ENCODE measurements around the gene REEP1.
"Not testable (repeated sequence)": the region's sequence is repeated elsewhere in the genome, so short reads cannot be mapped to it uniquely, and the experiment has no call there.

REEP1 gene

DNA sequence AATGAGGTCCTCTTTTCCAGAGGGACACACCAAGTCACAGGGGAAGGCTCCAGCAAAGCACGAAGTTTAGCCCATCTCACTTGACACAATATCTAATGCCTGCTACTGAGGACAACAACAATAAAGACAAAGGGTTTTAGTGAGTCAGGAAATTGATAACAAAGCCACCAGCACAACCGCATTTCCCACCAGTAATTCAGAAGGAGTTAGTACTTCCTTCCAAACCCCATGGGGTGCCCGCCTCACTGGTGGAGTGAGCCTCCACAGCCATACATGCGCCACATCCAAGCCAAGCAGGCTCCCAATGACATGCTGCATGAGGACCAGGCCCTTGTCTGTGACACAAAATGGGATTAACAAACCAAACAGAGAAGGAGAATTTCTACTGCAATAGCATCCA lies 98.1 kb downstream of the REEP1 start:
- DNase-seq: no peak

DNA sequence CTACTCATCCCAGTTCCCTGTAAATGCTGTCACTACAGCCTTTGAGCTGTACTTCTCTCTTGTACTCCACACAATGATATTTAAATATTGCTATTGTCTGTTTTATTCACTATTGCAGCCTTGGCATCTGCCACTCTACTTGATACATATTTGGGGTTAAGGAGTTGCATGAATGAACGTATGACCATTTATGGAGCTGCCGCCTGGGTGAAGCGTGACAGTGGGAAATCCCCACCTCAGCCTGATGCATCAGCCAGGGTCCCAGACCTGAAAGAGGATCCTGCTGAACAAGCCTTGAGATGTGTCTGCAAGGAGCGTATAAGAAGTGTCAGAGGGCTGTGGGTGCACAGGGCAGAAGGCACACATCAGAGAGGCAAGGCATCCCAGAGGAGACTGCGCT lies 99.1 kb downstream of the REEP1 start:
- peak; percentile 67 for DNase-seq

GRCh38 chr2:86237172-86237571 lies 100.3 kb downstream of the REEP1 start:
- no peak for DNase-seq

GRCh38 chr2:86235196-86235980 lies 102.0 kb downstream of the REEP1 start:
- no peak for DNase-seq

DNA sequence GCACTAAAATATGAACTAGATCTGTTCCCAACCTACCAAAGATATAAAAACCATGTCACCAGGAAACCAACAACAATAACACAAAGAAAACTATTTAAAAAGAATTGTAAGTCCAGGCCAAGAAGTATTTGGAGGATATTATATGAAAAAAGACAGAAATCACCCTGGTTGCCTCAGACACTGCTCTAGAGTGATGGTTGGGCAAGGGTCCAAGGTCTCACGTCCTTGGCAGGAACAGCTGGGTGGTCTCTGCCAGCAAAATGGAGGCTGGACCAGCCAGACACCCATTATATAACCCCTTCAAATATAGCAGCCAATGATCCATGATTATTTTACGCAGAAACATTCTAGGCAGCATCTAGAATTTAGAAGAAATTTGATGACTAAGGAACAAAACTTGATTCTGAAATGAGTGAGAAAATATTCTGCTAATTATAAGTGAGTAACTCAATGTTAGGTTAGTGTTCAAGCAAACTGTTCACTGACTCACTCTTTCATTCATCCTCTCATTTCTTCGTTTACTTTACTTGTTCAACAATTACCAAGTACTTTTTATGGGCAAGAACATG lies 102.8 kb downstream of the REEP1 start:
- DNase-seq: no peak

DNA sequence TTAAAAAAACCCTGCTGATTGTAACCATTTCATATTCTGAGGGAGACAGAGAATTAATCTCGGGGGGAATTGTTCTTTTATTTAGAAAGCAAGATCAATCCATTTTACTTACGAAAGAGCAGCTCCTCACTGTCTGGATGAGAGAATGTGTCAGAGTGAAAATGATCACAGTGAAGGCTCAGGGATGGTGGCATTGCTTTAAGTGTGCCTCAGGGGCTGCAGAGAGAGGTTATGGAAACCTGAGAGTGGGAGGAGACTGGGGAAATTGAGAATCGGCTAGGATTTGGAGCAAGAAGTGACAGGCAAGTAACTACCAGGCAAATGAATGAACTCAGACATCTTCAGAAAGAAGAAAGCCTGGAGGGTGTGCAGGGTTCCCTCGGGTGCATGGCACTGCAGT lies 104.0 kb downstream of the REEP1 start:
- DNase-seq: no peak

GRCh38 chr2:86232910-86233309 lies 104.5 kb downstream of the REEP1 start:
- DNase-seq: no peak

- DNase-seq: no peak
Observed at GRCh38 chr2:86232373-86232784, 105.0 kb downstream of the REEP1 start.

DNA sequence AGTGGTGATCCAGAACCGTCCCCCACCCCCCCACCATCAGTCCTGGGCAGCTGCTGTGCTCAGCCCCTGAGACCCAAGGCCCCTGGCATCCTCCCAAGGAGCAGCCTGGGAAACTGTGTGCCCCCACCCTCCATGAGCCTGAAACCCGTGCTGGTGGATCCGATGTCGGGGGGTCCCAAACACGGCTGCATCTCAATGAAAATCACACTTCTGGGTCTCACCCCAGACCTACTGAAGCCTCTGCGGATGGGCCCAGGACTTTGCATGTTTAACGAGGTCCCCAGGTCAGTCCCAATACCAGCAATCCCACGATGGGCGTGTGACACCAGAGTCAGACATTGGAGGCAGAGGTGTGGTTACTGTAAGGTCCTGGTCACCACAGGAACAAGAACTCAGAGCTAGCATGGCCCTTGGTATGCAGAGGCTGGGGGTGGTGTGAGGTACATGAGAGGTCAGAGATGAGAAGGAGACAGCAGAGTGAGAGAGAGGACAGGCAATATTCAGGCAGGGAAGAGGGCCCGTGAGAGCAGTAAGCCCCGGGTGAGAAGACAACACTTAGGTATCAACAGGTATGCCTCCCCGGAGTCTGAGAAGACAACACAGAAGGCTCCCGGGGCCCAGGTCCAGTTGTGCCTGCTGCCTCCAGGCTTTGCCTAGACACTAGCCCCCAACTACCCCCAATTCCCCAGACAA lies 105.6 kb downstream of the REEP1 start:
- DNase-seq: no peak

- no peak for DNase-seq
Observed at GRCh38 chr2:86230961-86231360, 106.5 kb downstream of the REEP1 start.

GRCh38 chr2:86229221-86229620 lies 108.2 kb downstream of the REEP1 start:
- no peak for DNase-seq

- DNase-seq: not testable (repeated sequence)
Observed at GRCh38 chr2:86228574-86228973, 108.9 kb downstream of the REEP1 start.

DNA sequence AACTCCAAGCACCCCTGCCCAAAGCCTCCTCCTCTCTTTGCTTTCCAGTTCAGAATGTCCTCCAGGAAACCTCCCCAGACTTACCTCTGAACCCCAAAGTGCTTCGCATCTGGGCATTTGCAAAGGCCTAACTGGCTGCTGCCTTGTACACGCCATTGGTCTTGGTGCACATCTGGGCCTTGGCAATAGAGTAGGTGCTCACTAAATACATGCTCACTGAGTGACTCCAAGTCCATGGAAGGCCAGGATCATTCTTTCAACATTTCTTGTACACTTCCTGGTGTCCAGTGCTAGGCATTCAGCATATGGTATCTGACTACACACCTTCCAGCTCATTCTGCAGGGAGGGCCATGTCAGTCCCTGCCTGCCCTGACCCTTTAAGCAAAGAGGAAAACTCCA lies 109.7 kb downstream of the REEP1 start:
- no peak for DNase-seq

GRCh38 chr2:86226636-86227520 lies 110.5 kb downstream of the REEP1 start:
- no peak for DNase-seq

GRCh38 chr2:86226070-86226469 lies 111.4 kb downstream of the REEP1 start:
- no peak for DNase-seq

- DNase-seq: peak; percentile 65
Observed at GRCh38 chr2:86225581-86225980, 111.8 kb downstream of the REEP1 start.

- no peak for DNase-seq
Observed at GRCh38 chr2:86224645-86225355, 112.6 kb downstream of the REEP1 start.

DNA sequence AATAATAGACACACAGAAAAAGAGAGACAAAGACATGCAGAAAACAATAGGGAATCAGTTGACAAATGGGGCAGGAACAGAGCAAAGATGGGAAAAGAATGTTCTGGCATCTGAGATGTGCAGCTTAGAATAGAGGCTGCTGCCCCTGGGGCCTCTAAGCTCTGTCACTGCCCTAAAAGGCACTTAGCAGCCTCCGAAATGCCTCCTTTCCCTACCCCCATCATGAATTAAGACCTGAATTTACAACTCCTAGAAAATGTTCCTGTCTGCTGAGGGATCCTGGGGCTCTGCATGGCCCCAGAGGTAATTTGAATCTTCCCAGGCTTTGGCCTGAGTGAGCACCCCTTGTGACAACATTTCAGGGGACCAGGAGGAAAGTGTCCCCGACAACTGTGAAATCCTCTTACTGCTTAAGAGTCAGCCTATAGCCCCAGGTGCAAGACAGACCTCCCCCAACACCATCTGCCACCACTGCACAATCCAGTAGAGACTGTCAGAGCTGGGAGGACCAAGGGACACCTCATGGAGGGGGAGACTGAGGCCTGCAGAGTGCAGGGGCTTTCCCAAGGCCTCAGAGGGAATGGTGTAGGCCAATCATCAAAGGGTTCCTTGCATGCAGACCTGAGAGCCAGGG lies 113.4 kb downstream of the REEP1 start:
- DNase-seq: no peak

- no peak for DNase-seq
Observed at GRCh38 chr2:86223140-86223926, 114.1 kb downstream of the REEP1 start.

DNA sequence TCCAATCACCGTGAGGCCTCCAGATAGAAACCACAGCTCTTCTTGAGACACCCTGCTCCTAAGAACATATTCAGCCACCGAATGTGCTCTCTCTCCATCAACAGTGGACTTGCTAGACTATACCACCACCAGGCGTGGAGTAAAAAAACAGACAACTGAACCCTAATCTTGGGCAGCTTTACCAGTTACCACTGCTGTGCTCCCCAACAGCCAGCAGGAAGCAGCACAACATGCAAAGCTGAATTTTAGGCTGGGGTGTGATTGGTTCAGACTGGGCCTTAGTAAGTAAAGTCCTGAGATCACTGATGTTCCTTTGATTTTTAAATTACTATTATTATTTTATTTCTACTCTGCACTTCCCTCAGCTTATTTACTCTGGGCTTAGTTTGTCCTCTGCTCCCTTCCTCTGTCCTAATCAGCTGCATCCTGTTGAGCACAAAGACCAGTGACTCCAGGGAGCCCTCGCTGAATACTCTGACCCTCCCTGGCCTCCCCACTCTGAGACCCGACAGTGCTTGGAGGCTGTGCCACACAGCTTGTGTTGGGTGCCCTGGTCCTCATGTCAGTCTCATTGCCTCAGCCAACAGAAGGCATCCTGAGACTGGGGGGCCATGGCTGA lies 116.3 kb downstream of the REEP1 start:
- peak; percentile 68 for DNase-seq

- DNase-seq: no peak
Observed at GRCh38 chr2:86219896-86220295, 117.5 kb downstream of the REEP1 start.
